GM12891 (cell line): ENCODE measurements around the gene HDAC4.

Source experiments
- DNase-seq: peaks from one replicate; pipeline ENCODE4 v3.0.0; 2011; ENCODE audit warnings: low spot score; ENCODE audit not compliant: insufficient read length
- FAIRE-seq: peaks from 2 replicates; lab custom pipeline; 2011; peaks lifted over from hg19 to GRCh38; lab: Jason Lieb, UNC
- PAX5 ChIP-seq: IDR thresholded peaks from 2 replicates; pipeline ENCODE4 v1.6.1; 2011; ENCODE audit warnings: low read length, moderate library complexity, mild to moderate bottlenecking; ENCODE audit not compliant: insufficient read depth, severe bottlenecking
- POLR2A ChIP-seq: IDR thresholded peaks from 2 replicates; pipeline ENCODE4 v1.6.1; 2011; ENCODE audit warnings: low read depth, low read length, control low read depth
- POLR2AphosphoS5 ChIP-seq: IDR thresholded peaks from 2 replicates; pipeline ENCODE4 v1.6.1; 2011; ENCODE audit warnings: low read depth, low read length, control low read depth
- POU2F2 ChIP-seq: IDR thresholded peaks from 2 replicates; pipeline ENCODE4 v1.6.1; 2011; ENCODE audit warnings: low read depth, mild to moderate bottlenecking, control low read depth, low read length, moderate library complexity
- SPI1 ChIP-seq: IDR thresholded peaks from 2 replicates; pipeline ENCODE4 v1.6.1; 2011; ENCODE audit warnings: low read depth, low read length, control low read depth
- TAF1 ChIP-seq: IDR thresholded peaks from 2 replicates; pipeline ENCODE4 v1.6.1; 2011; ENCODE audit warnings: low read depth, low read length, control low read depth

Gene HDAC4

GRCh38 chr2:239196474-239197021, 204.3 kb downstream of the HDAC4 start:
- TF ChIP-seq PAX5 (no peak), SPI1 (no peak), POLR2A (no peak), POLR2AphosphoS5 (no peak), POU2F2 (no peak), TAF1 (no peak)
- no peak for DNase-seq
- FAIRE-seq: no peak

DNA sequence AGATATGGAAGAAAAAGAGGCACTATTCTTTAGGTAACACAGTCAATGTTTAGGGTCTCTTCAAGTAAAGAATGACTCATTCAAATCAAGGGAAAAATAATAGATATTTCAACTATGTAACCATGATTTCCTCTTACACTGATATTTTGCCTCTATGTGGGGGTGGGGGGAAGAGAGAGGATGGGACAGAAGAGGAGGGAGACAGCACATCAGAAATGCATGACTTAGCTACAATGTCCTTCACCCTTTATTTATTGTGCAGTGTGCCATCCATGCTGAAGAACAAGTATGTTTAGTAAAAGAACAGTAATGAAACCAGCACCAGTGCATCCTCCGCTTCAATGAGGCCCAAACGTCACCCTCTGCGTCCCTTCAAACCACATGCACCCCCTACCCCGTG, 204.8 kb downstream of the HDAC4 start:
- no peak for DNase-seq
- FAIRE-seq: no peak
- TF ChIP-seq POLR2A (no peak), POU2F2 (no peak), SPI1 (no peak), POLR2AphosphoS5 (no peak), TAF1 (no peak), PAX5 (no peak)

DNA sequence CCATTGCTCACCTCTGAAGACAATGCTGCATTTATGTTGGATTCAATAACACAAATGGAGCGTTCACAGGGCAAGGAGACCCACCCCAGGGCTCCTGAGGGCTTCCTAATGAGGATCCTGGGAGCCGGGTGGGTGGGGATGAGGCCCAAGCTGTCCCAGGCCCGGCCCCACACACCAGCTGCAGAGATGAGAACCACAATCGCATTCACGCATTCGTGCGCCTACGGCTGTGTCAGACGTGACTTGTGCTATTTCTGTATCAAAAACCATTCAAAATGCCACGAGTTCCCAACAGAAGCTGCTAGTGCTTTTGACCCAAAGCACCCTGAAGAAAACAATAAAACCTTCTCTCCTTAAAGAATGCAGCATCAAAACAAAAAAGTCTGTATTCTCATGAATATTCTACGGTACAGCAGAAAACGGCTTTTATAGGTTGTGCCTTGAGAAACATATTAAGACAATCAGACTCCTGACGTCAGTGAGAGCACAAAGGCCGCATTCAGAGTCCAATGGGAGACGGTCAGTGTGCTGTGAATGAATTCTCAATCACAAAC, 205.4 kb downstream of the HDAC4 start:
- no peak for TF ChIP-seq TAF1
- no peak for TF ChIP-seq POLR2A
- no peak for TF ChIP-seq PAX5
- no peak for TF ChIP-seq POLR2AphosphoS5
- TF ChIP-seq POU2F2: no peak
- TF ChIP-seq SPI1: no peak
- FAIRE-seq: no peak
- DNase-seq: no peak

DNA sequence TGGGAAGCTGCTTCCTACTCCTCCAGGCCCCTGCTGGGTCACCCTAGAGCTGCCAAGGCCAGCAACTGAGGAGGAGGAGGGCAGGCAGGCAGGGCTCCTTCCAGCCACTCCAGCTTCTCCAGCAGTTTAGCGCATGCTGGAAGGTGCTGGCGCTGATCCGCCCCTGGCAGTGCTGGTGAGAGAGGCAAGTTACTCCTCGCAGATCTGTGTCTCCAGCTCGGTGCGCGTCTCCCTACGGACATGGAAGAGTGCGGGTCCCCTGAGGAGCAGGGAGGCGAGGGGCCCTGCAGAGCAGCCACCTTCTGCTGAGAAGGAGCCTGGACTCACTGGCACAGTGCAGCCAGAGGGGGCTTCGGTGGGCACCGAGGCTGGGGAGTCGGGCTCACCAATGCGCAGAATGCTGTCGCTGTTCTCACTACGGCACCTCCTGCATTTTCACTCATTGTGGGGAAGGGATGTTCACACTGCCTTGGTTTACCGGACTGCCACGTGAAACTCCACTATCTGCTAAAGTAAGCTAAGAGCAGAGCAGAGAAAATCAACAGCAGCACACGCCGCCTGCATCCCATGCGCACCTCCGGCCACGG, 206.0 kb downstream of the HDAC4 start:
- no peak for TF ChIP-seq SPI1
- TF ChIP-seq POLR2A: no peak
- TF ChIP-seq TAF1: no peak
- TF ChIP-seq POLR2AphosphoS5: no peak
- DNase-seq (no peak), FAIRE-seq (no peak)

DNA sequence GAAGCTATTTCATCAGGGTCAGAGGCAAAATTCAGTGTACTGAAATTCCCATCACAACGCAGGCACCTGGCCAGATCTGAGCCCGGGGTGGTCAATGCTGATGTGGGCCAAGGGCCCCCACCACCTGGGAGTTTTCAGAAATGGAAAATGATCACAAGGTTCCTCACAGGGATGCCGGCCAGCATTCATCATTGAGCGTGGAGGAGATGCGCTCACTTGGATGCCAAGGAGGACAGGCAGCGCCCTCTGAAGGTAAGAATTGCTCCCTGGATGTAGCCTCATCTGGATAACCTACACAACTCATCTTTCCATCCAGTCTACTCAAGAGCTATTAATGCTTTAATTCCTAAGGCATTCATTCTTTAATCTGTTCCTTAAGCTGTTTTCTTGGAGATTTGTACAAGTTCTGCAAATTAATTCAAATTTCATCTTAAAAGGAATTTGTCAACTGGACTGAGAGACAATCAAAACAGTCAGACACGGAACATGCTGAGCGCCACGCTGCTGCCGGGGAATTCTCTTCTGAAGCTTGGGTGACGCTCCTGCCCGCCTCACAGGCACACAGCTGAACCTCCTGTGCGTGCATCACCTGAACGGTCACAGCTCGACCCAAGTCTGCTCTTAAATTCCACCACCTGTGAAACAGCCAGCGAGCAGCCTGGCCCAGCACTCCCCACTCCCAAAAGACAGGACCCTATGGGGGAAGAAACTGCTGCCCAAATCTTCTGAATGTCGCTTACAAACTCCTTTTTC, 206.7 kb downstream of the HDAC4 start:
- DNase-seq (no peak), FAIRE-seq (no peak)
- TF ChIP-seq SPI1 (no peak), POLR2A (no peak), PAX5 (no peak), TAF1 (no peak), POLR2AphosphoS5 (no peak), POU2F2 (no peak)

DNA sequence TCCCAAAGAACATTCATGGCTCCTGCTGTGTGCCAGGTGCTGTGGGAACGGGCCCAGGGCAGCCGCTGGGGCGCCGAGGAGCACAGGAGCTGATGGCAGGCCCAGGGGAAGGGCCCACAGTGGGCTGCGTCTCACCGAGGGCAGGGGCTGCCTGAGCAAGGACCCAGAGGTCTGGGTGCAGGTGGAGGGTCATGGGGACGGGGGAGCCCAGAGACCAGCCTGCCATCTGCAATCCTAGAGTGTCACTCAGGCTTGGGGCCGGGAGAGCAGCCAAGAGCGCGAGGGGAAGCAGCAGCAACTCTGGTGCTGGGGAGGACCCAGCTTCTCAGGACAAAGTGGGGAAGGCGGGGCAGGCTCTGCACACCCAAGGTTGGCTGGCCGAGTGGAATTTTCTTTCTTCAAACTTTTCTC, 207.4 kb downstream of the HDAC4 start:
- FAIRE-seq (no peak), DNase-seq (no peak)
- TF ChIP-seq POU2F2: no peak
- no peak for TF ChIP-seq POLR2AphosphoS5
- TF ChIP-seq POLR2A: no peak
- no peak for TF ChIP-seq PAX5
- no peak for TF ChIP-seq TAF1
- TF ChIP-seq SPI1: no peak

GRCh38 chr2:239192975-239193374, 207.8 kb downstream of the HDAC4 start:
- DNase-seq (no peak), FAIRE-seq (no peak)
- no peak for TF ChIP-seq POLR2A

DNA sequence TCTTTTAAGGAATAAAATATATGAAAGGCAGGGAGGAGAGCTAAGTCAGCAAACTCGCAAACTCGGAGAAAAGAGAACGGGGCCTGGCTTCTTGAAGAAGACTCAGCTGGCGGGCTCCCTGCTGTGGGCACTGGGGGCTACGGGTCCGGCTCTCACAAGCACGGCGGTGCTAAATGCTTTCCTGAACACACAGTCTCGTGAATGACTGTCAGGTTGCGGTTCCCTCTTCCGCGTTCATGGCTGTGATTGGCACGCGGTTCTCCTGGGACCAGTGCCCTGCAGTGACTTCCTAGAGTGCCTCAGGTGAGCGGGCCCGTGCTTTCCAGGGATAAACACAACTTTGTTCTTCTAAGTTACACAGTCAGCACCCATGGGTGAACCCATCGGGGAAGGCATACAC, 208.4 kb downstream of the HDAC4 start:
- no peak for DNase-seq
- TF ChIP-seq POLR2AphosphoS5 (no peak), TAF1 (no peak), SPI1 (no peak), POLR2A (no peak), POU2F2 (no peak), PAX5 (no peak)
- no peak for FAIRE-seq

- no peak for TF ChIP-seq PAX5
- TF ChIP-seq POLR2AphosphoS5: no peak
- no peak for TF ChIP-seq POLR2A
- TF ChIP-seq TAF1: no peak
- TF ChIP-seq POU2F2: no peak
- TF ChIP-seq SPI1: no peak
- FAIRE-seq (no peak), DNase-seq (no peak)
Observed at GRCh38 chr2:239190921-239191885, 209.6 kb downstream of the HDAC4 start.

DNA sequence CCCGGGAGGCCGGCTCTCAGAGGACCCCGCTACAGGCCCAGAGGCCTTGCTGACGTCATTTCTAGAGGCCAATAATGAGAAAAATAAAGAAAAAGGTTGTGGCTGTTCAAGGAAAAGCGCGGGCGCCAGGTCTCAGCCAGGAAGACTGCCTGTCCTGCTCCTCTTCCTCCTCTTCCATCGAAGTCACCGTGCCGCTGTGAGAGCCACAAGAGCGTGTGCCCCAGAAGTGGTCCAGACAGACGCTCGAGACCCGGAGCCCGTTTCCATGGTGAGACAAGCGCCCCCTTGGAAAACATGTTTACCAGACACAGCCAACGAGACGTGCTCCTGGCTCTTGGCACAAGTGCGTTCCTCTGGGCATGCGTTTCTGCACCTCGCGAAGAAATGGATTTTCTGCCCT, 210.5 kb downstream of the HDAC4 start:
- DNase-seq (no peak), FAIRE-seq (no peak)
- TF ChIP-seq POU2F2 (no peak), POLR2A (no peak), TAF1 (no peak), POLR2AphosphoS5 (no peak), PAX5 (no peak), SPI1 (no peak)
